HCT116 (cell line): Measurements from ENCODE around the gene ATXN7L2. TPM values are rescaled to one million over a fixed set of nuclear protein-coding genes. Genes with fewer than 3 reads are reported as not detected.
A peak's percentile ranks its signal among the peaks of the same experiment; 100 is the strongest.

Experiments
- ATAC-seq: fragments of 200-7000 bp; cut with Tn5 transposase; 2 replicates; pipeline ENCODE4 v1.9.1; 2020; ENCODE audit warnings: mild to moderate bottlenecking, moderate library complexity
- BruUV-seq: library from RNA; stranded (reverse); fragments of 400-500 nt; replicated peaks from 2 replicates; lab custom pipeline; 2021; lab: Mats Ljungman, UMichigan
- CTCF ChIA-PET: fragments of 300-600 bp; sonication (Branson Sonifier 250); formaldehyde crosslinking; loops from one replicate; lab custom pipeline; 2021; ENCODE audit warnings: antibody characterized with exemption; lab: Charles Lee
- POLR2A ChIA-PET: fragments of 300-600, 350-600 bp; sonication (Branson Sonifier 250); formaldehyde crosslinking; loops from one replicate; lab custom pipeline; 2021; ENCODE audit warnings: antibody characterized with exemption; lab: Charles Lee
- RAD21 ChIA-PET, 2 experiments: fragments of 300-600 bp; sonication (Branson Sonifier 250); formaldehyde crosslinking; loops; one replicate each; lab custom pipeline; 2023; ENCODE audit warnings: low total read pairs in 2 of 2; ENCODE audit not compliant: uncharacterized antibody in 2 of 2, unreplicated experiment in 2 of 2, low non-redundant PET in 1 of 2; lab: Charles Lee
- DNase-seq: peaks from one replicate; pipeline ENCODE4 v3.0.0-alpha.2; 2010; ENCODE audit warnings: low read depth, low spot score
- H2AFZ ChIP-seq: fragments of 200-600 bp; shearing (Covaris generic), sonication (generic); 2 replicates; pipeline ENCODE4 v1.6.1; 2017; ENCODE audit warnings: low read depth, mixed run types, mixed read lengths, antibody characterized with exemption, low read length; ENCODE audit not compliant: poor library complexity, severe bottlenecking
- H3K27ac ChIP-seq: 2 replicates; pipeline ENCODE4 v1.5.1; 2012; ENCODE audit warnings: low read depth, low read length
- H3K27me3 ChIP-seq: fragments of 200-600 bp; sonication (generic); 2 replicates; pipeline ENCODE4 v1.6.1; 2016; ENCODE audit warnings: mixed run types, low read length, mixed read lengths; ENCODE audit not compliant: insufficient read depth
- H3K36me3 ChIP-seq, 2 experiments: fragments of 200-500 bp in 1 of 2; fragments of 200-600 bp in 1 of 2; sonication (Bioruptor generic) in 1 of 2; sonication (generic) in 1 of 2; 2 replicates each; pipeline versions ENCODE4 v1.5.1 to v1.6.1; 2014 to 2016; ENCODE audit warnings: low read length in 2 of 2, inconsistent platforms in 1 of 2, mixed read lengths in 1 of 2, mixed run types in 1 of 2; ENCODE audit not compliant: insufficient read depth in 2 of 2, control insufficient read depth in 1 of 2
- H3K4me1 ChIP-seq, 2 experiments: fragments of 200-600 bp in 1 of 2; sonication (generic) in 1 of 2; 2 replicates each; pipeline versions ENCODE4 v1.5.1 to v1.6.1; 2012 to 2017; ENCODE audit warnings: low read length in 2 of 2, inconsistent platforms in 1 of 2, mild to moderate bottlenecking in 1 of 2, mixed read lengths in 1 of 2, mixed run types in 1 of 2, moderate library complexity in 1 of 2; ENCODE audit not compliant: insufficient read depth in 2 of 2, control insufficient read depth in 1 of 2
- H3K4me2 ChIP-seq: fragments of 200-600 bp; sonication (generic); 2 replicates; pipeline ENCODE4 v1.6.1; 2017; ENCODE audit warnings: mixed run types, low read length, mixed read lengths
- H3K4me3 ChIP-seq, 2 experiments: fragments of 200-600 bp in 1 of 2; sonication (generic) in 1 of 2; replicated peaks in 1 of 2; 2 replicates each; pipeline ENCODE4 v1.5.1; 2011 to 2016; ENCODE audit warnings: low read length in 2 of 2, control low read depth in 1 of 2, low read depth in 1 of 2, mild to moderate bottlenecking in 1 of 2, mixed read lengths in 1 of 2, mixed run types in 1 of 2
- H3K79me2 ChIP-seq: fragments of 200-600 bp; sonication (generic); 2 replicates; pipeline ENCODE4 v1.6.1; 2017; ENCODE audit warnings: mild to moderate bottlenecking, mixed run types, low read length, moderate library complexity, mixed read lengths; ENCODE audit not compliant: insufficient read depth
- H3K9ac ChIP-seq: fragments of 200-600 bp; sonication (generic); 2 replicates; pipeline ENCODE4 v1.6.1; 2016; ENCODE audit warnings: low read length, mixed read lengths
- H3K9me2 ChIP-seq: fragments of 200-600 bp; sonication (generic), shearing (Covaris generic); 2 replicates; pipeline ENCODE4 v1.6.1; 2017; ENCODE audit warnings: mixed run types, mild to moderate bottlenecking, moderate library complexity; ENCODE audit not compliant: insufficient read depth
- H3K9me3 ChIP-seq, 2 experiments: fragments of 200-500 bp in 1 of 2; fragments of 200-600 bp in 1 of 2; sonication (Bioruptor generic) in 1 of 2; sonication (generic) in 1 of 2; 2 replicates each; pipeline ENCODE4 v1.6.1; 2014 to 2017; ENCODE audit warnings: low read length in 2 of 2, mixed read lengths in 2 of 2, inconsistent platforms in 1 of 2, low read depth in 1 of 2, mild to moderate bottlenecking in 1 of 2, mixed run types in 1 of 2, moderate library complexity in 1 of 2; ENCODE audit not compliant: control insufficient read depth in 1 of 2, insufficient read depth in 1 of 2
- H4K20me1 ChIP-seq: fragments of 200-600 bp; sonication (generic), shearing (Covaris generic); 2 replicates; pipeline ENCODE4 v1.6.1; 2017; ENCODE audit warnings: mixed run types, mild to moderate bottlenecking, moderate library complexity; ENCODE audit not compliant: insufficient read depth
- ATF3 ChIP-seq: IDR thresholded peaks from 2 replicates; pipeline ENCODE4 v1.6.1; 2012
- CBX3 ChIP-seq: IDR thresholded peaks from 2 replicates; pipeline ENCODE4 v1.6.1; 2012; ENCODE audit warnings: low read depth
- CEBPB ChIP-seq: IDR thresholded peaks from 2 replicates; pipeline ENCODE4 v1.6.1; 2012; ENCODE audit warnings: low read depth
- CTCF ChIP-seq, 3 experiments: fragments of 200-600 bp in 1 of 3; sonication (generic) in 1 of 3; IDR thresholded peaks in 2 of 3; conservative IDR thresholded peaks in 1 of 3; 2 replicates each; pipeline ENCODE4 v1.5.1; 2012 to 2017; ENCODE audit warnings: low read depth in 2 of 3, low read length in 2 of 3, antibody characterized with exemption in 1 of 3, borderline replicate concordance in 1 of 3, control low read depth in 1 of 3, mild to moderate bottlenecking in 1 of 3, mixed read lengths in 1 of 3, mixed run types in 1 of 3, moderate library complexity in 1 of 3; ENCODE audit not compliant: insufficient read depth in 1 of 3
- ELF1 ChIP-seq: IDR thresholded peaks from 2 replicates; pipeline ENCODE4 v1.6.1; 2012; ENCODE audit warnings: low read depth, borderline replicate concordance
- EZH2phosphoT487 ChIP-seq: fragments of 200-600 bp; IDR thresholded peaks from 2 replicates; pipeline ENCODE4 v1.6.1; 2018; ENCODE audit warnings: antibody characterized with exemption, borderline replicate concordance
- FOSL1 ChIP-seq: IDR thresholded peaks from 2 replicates; pipeline ENCODE4 v1.6.1; 2012; ENCODE audit warnings: low read depth
- JUND ChIP-seq: IDR thresholded peaks from 2 replicates; pipeline ENCODE4 v1.6.1; 2012
- RAD21 ChIP-seq: IDR thresholded peaks from 2 replicates; pipeline ENCODE4 v1.6.1; 2012; ENCODE audit warnings: low read depth, mild to moderate bottlenecking
- REST ChIP-seq: IDR thresholded peaks from 2 replicates; pipeline ENCODE4 v1.6.1; 2012; ENCODE audit warnings: low read depth
- SIN3A ChIP-seq: IDR thresholded peaks from 2 replicates; pipeline ENCODE4 v1.6.1; 2012; ENCODE audit warnings: low read depth
- SP1 ChIP-seq: IDR thresholded peaks from 2 replicates; pipeline ENCODE4 v1.6.1; 2012; ENCODE audit warnings: low read depth
- SRF ChIP-seq: IDR thresholded peaks from 2 replicates; pipeline ENCODE4 v1.6.1; 2012; ENCODE audit warnings: low read depth
- TCF7L2 ChIP-seq: IDR thresholded peaks from 2 replicates; pipeline ENCODE4 v1.7.0; 2011; ENCODE audit warnings: borderline replicate concordance, inconsistent platforms; ENCODE audit not compliant: insufficient read depth, insufficient read length; ENCODE audit errors: extremely low read depth
- ZBTB33 ChIP-seq: IDR thresholded peaks from 2 replicates; pipeline ENCODE4 v1.6.1; 2011; ENCODE audit warnings: mild to moderate bottlenecking, low read length, moderate library complexity; ENCODE audit not compliant: insufficient replicate concordance; ENCODE audit errors: extremely low read depth
- ZFX ChIP-seq: fragments of 450-650 bp; IDR thresholded peaks from 2 replicates; pipeline ENCODE4 v1.6.1; 2017
- ZNF274 ChIP-seq: fragments of 200-500 bp; sonication (Bioruptor generic); IDR thresholded peaks from 2 replicates; pipeline ENCODE4 v1.6.1; 2014; ENCODE audit warnings: mild to moderate bottlenecking, low read depth, low read length, inconsistent platforms
- intact Hi-C: fragments of 100-400 bp; cut with micrococcal nuclease; formaldehyde crosslinking; loops from 2 replicates; pipeline ENCODE4 v1.10.0; 2022
- total RNA-seq: library from RNA; stranded (reverse); gene quantifications from one replicate; pipeline ENCODE4 v1.2.1, GENCODE V29; 2021; ENCODE audit not compliant: unreplicated experiment

The ATXN7L2 gene
- total RNA-seq, 1 experiment from 2014 or later: 7.2 TPM

- H3K9me3 ChIP-seq: no peaks in the 10 kb centered on the region
- no peak overlapping the region for H3K9ac ChIP-seq
- H3K36me3 ChIP-seq: no peaks in the 10 kb centered on the region
- peaks cover 8 to 21% of the 10 kb centered on the region in 2 experiments; a peak in 3 of 4 replicates for H3K4me1 ChIP-seq
- intact Hi-C loops: loop anchor here (5.0 kb wide), 1 partner anchor 56 kb away; the partner anchor contains the start of gene PSMA5
- POLR2A ChIA-PET: interaction anchor here (0.6 kb wide), 1 partner anchor 368 kb away, joined by 3 read pairs; no protein-coding TSS in a partner anchor
- TF ChIP-seq ZNF274: no peak
- no peak for TF ChIP-seq SIN3A
- TF ChIP-seq EZH2phosphoT487: no peak
- no peak for TF ChIP-seq SP1
- no peak for TF ChIP-seq CBX3
- TF ChIP-seq CTCF (IDR thresholded peaks at IDR 0.05 in 2 of 3, conservative IDR thresholded peaks at IDR 0.05 in 1 of 3; ENCODE audit: borderline replicate concordance in 1 of 3, insufficient read depth in 1 of 3, low read depth in 2 of 3, low read length in 2 of 3): no peak
- TF ChIP-seq TCF7L2: no peak
- TF ChIP-seq JUND: no peak
- no peak for TF ChIP-seq SRF
- TF ChIP-seq RAD21: no peak
- TF ChIP-seq REST: no peak
- TF ChIP-seq ZFX: no peak
- no peak for TF ChIP-seq FOSL1
- TF ChIP-seq ATF3: no peak
- TF ChIP-seq ELF1: no peak
- no peak for TF ChIP-seq CEBPB
- no peak for TF ChIP-seq ZBTB33
- peak overlapping the region; percentile 72 for H3K4me2 ChIP-seq
- peak; percentile 17 for ATAC-seq
- H4K20me1 ChIP-seq: no peaks in the 10 kb centered on the region
- 0 out of 2 replicates have a peak, but pooled peaks cover 6% of the 10 kb centered on the region for H3K27me3 ChIP-seq
- no peak for DNase-seq
- no peak overlapping the region for H3K27ac ChIP-seq
- no peak overlapping the region for H2AFZ ChIP-seq
- peak overlapping the region; percentile 43 to 91 for H3K4me3 ChIP-seq
- 0 out of 2 replicates have a peak, but pooled peaks cover 4% of the 10 kb centered on the region for H3K79me2 ChIP-seq
- H3K9me2 ChIP-seq: no peaks in the 10 kb centered on the region
- CTCF ChIA-PET: interaction anchor here (0.6 to 1.1 kb wide), 3 partner anchors 16 to 244 kb away, joined by 3 read pairs; no protein-coding TSS in a partner anchor
- BruUV-seq: no TSS peak
- RAD21 ChIA-PET: interaction anchor here in 1 of 2 experiments (1.0 kb wide), 1 partner anchor 84 kb away, joined by 4 read pairs; no protein-coding TSS in a partner anchor
These were observed 674 bp upstream of the ATXN7L2 start for GRCh38 chr1:109482791-109483671.
